AG04450 (cell line): ENCODE data around the gene STK10. TPM values are rescaled to one million over a fixed set of nuclear protein-coding genes. Genes with fewer than 3 reads are reported as not detected.
A peak's percentile ranks its signal among the peaks of the same experiment; 100 is the strongest.

Source experiments
- CTCF ChIA-PET: fragments of 300-600, 350-600 bp; formaldehyde crosslinking; extraction: SDS; loops from one replicate; lab custom pipeline; 2022; ENCODE audit warnings: antibody characterized with exemption, inconsistent platforms; lab: Charles Lee
- POLR2A ChIA-PET: fragments of 350-600 bp; formaldehyde crosslinking; extraction: SDS; loops from one replicate; lab custom pipeline; 2021; ENCODE audit warnings: antibody characterized with exemption, inconsistent platforms; lab: Yijun Ruan, JAX
- DNase-seq: peaks from one replicate; pipeline ENCODE4 v3.0.0-alpha.2; 2011; ENCODE audit warnings: low read depth, low spot score
- H3K27ac ChIP-seq: one replicate; pipeline ENCODE4 v1.5.1; 2012; ENCODE audit warnings: low read depth, low read length, control low read depth
- H3K27me3 ChIP-seq: one replicate; pipeline ENCODE4 v1.6.0; 2012; ENCODE audit warnings: low read length; ENCODE audit not compliant: control insufficient read depth, insufficient read depth
- H3K4me3 ChIP-seq: 2 replicates; pipeline ENCODE4 v1.5.1; 2011; ENCODE audit warnings: mild to moderate bottlenecking, low read depth, low read length, control low read depth
- H3K9me3 ChIP-seq: 2 replicates; pipeline ENCODE4 v1.5.1; 2012; ENCODE audit warnings: low read length; ENCODE audit not compliant: control insufficient read depth, insufficient read depth
- CTCF ChIP-seq: IDR thresholded peaks from 2 replicates; pipeline ENCODE4 v1.5.1; 2011; ENCODE audit warnings: low read depth, low read length, control low read depth, inconsistent platforms
- polyA plus RNA-seq: library from polyadenylated mRNA; depleted of rRNA; stranded (reverse); fragments of >200 nt; gene quantifications from 2 replicates; pipeline ENCODE4 v1.2.3, GENCODE V29; 2011

STK10 gene
- polyA plus RNA-seq, 1 experiment: 7.8 TPM

GRCh38 chr5:172007175-172008110, 180.6 kb downstream of the STK10 start:
- H3K27ac ChIP-seq: peak overlapping the region; percentile 99
- ChIA-PET POLR2A (interaction anchor here (0.5 to 1.6 kb wide), 8 partner anchors 10 to 412 kb away, joined by 3 to 8 read pairs (median 4); partner anchors contain the start of gene UBTD2), CTCF (interaction anchor here (0.6 to 7.3 kb wide), 7 partner anchors 8 to 589 kb away, joined by 3 to 59 read pairs (median 5); partner anchors contain the start of genes FGF18 and STK10)
- peaks cover 3% of the 10 kb centered on the region; the same call in 1 of the 2 replicates for H3K9me3 ChIP-seq
- DNase-seq: no peak
- no peaks in the 10 kb centered on the region for H3K27me3 ChIP-seq
- H3K4me3 ChIP-seq: peak overlapping the region; percentile 95
- no peak for TF ChIP-seq CTCF

- TF ChIP-seq CTCF: no peak
- H3K27ac ChIP-seq: peak within 1 kb of the TSS; percentile 99
- DNase-seq: peak; percentile 92
- ChIA-PET POLR2A (interaction anchor here (0.5 to 1.6 kb wide), 18 partner anchors 9 to 618 kb away, joined by 3 to 8 read pairs (median 4); partner anchors contain the start of genes STK10 and UBTD2), CTCF (interaction anchor here (0.6 to 7.3 kb wide), 9 partner anchors 7 to 588 kb away, joined by 3 to 59 read pairs (median 5); partner anchors contain the start of genes FGF18 and STK10)
- H3K9me3 ChIP-seq: peaks cover 3% of the 10 kb centered on the region; the same call in 1 of the 2 replicates
- no peaks in the 10 kb centered on the region for H3K27me3 ChIP-seq
- peak within 1 kb of the TSS; percentile 95 for H3K4me3 ChIP-seq
Observed at GRCh38 chr5:172006321-172007174, 181.5 kb downstream of the STK10 start, which contains the start of gene FBXW11. Gene FBXW11 (minus strand): TSS chr5:172006638. CDS start chr5:172006502, 136 bp downstream.

GRCh38 chr5:172005708-172006320, 182.2 kb downstream of the STK10 start:
- TF ChIP-seq CTCF: no peak
- Histone ChIP-seq H3K4me3 (peak overlapping the region; percentile 95), H3K27ac (peak overlapping the region; percentile 71), H3K9me3 (peaks cover 3% of the 10 kb centered on the region; the same call in 1 of the 2 replicates), H3K27me3 (no peaks in the 10 kb centered on the region)
- CTCF ChIA-PET: interaction anchor here (0.9 to 7.3 kb wide), 4 partner anchors 8 to 288 kb away, joined by 3 to 59 read pairs (median 6); no protein-coding TSS in a partner anchor
- no peak for DNase-seq
- POLR2A ChIA-PET: interaction anchor here (0.6 to 1.6 kb wide), 9 partner anchors 8 to 485 kb away, joined by 3 to 8 read pairs (median 5); partner anchors contain the start of gene STK10

- POLR2A ChIA-PET: no interaction called here
- TF ChIP-seq CTCF: no peak
- Histone ChIP-seq H3K9me3 (peaks cover 3% of the 10 kb centered on the region; the same call in 1 of the 2 replicates), H3K27me3 (no peaks in the 10 kb centered on the region), H3K4me3 (peak overlapping the region; percentile 95), H3K27ac (no peak overlapping the region)
- CTCF ChIA-PET: interaction anchor here (0.7 to 7.3 kb wide), 4 partner anchors 10 to 94 kb away, joined by 3 to 59 read pairs (median 4); no protein-coding TSS in a partner anchor
- DNase-seq: no peak
Observed at GRCh38 chr5:172004824-172005237, 183.2 kb downstream of the STK10 start.
